HEK293 (cell line): ENCODE results near the gene UNC45B.

Experiments used
- KLF7 ChIP-seq: fragments of 450-650 bp; formaldehyde crosslinking; IDR thresholded peaks from 2 replicates; pipeline ENCODE4 v1.5.1; 2016; ENCODE audit warnings: missing biosample characterization, missing genetic modification characterization, borderline replicate concordance
- KLF8 ChIP-seq: fragments of 450-650 bp; formaldehyde crosslinking; IDR thresholded peaks from 2 replicates; pipeline ENCODE4 v1.5.1; 2016; ENCODE audit warnings: missing biosample characterization, missing genetic modification characterization
- ZEB2 ChIP-seq: fragments of 450-650 bp; formaldehyde crosslinking; IDR thresholded peaks from 2 replicates; pipeline ENCODE4 v1.5.1; 2016; ENCODE audit warnings: missing biosample characterization, missing genetic modification characterization
- ZFP69B ChIP-seq: fragments of 450-650 bp; formaldehyde crosslinking; IDR thresholded peaks from 2 replicates; pipeline ENCODE4 v1.5.1; 2016; ENCODE audit warnings: missing biosample characterization, missing genetic modification characterization
- ZNF114 ChIP-seq: fragments of 450-650 bp; formaldehyde crosslinking; IDR thresholded peaks from 2 replicates; pipeline ENCODE4 v1.5.0; 2017; ENCODE audit warnings: missing biosample characterization, missing genetic modification characterization
- ZNF175 ChIP-seq: fragments of 450-650 bp; formaldehyde crosslinking; IDR thresholded peaks from 2 replicates; pipeline ENCODE4 v1.5.1; 2016; ENCODE audit warnings: missing biosample characterization, missing genetic modification characterization
- ZNF23 ChIP-seq: fragments of 450-650 bp; formaldehyde crosslinking; IDR thresholded peaks from 2 replicates; pipeline ENCODE4 v1.5.1; 2016; ENCODE audit warnings: missing biosample characterization, missing genetic modification characterization, borderline replicate concordance
- ZNF324 ChIP-seq: fragments of 450-650 bp; formaldehyde crosslinking; IDR thresholded peaks from 2 replicates; pipeline ENCODE4 v1.5.1; 2016; ENCODE audit warnings: missing biosample characterization, missing genetic modification characterization
- ZNF335 ChIP-seq: fragments of 450-650 bp; formaldehyde crosslinking; conservative IDR thresholded peaks from 2 replicates; pipeline ENCODE4 v1.5.1; 2016; ENCODE audit warnings: missing biosample characterization, missing genetic modification characterization
- ZNF366 ChIP-seq: fragments of 450-650 bp; formaldehyde crosslinking; conservative IDR thresholded peaks from 2 replicates; pipeline ENCODE4 v1.5.1; 2016; ENCODE audit warnings: missing biosample characterization, missing genetic modification characterization
- ZNF423 ChIP-seq: fragments of 450-650 bp; formaldehyde crosslinking; IDR thresholded peaks from 2 replicates; pipeline ENCODE4 v1.5.1; 2016; ENCODE audit warnings: missing biosample characterization, missing genetic modification characterization
- ZNF558 ChIP-seq: fragments of 450-650 bp; formaldehyde crosslinking; IDR thresholded peaks from 2 replicates; pipeline ENCODE4 v1.5.1; 2016; ENCODE audit warnings: missing biosample characterization, missing genetic modification characterization
- ZNF600 ChIP-seq: fragments of 450-650 bp; formaldehyde crosslinking; IDR thresholded peaks from 2 replicates; pipeline ENCODE4 v1.5.1; 2016; ENCODE audit warnings: missing biosample characterization, missing genetic modification characterization
- ZNF658 ChIP-seq: fragments of 450-650 bp; formaldehyde crosslinking; IDR thresholded peaks from 2 replicates; pipeline ENCODE4; 2016; ENCODE audit warnings: missing biosample characterization, missing genetic modification characterization
- ZNF660 ChIP-seq: fragments of 450-650 bp; IDR thresholded peaks from 2 replicates; pipeline ENCODE4 v1.5.1; 2018; ENCODE audit warnings: missing biosample characterization, mild to moderate bottlenecking, missing genetic modification characterization
- ZNF777 ChIP-seq: fragments of 450-650 bp; formaldehyde crosslinking; IDR thresholded peaks from 2 replicates; pipeline ENCODE4 v1.5.1; 2017; ENCODE audit warnings: missing biosample characterization, missing genetic modification characterization, borderline replicate concordance
- ZNF792 ChIP-seq: fragments of 450-650 bp; formaldehyde crosslinking; IDR thresholded peaks from 2 replicates; pipeline ENCODE4 v1.5.1; 2016; ENCODE audit warnings: missing biosample characterization, missing genetic modification characterization
- ZNF837 ChIP-seq: fragments of 450-650 bp; formaldehyde crosslinking; IDR thresholded peaks from 2 replicates; pipeline ENCODE4 v1.5.1; 2016; ENCODE audit warnings: missing biosample characterization, missing genetic modification characterization
- TF ChIP-seq, protein P1 (sequence below): fragments of 450-650 bp; formaldehyde crosslinking; IDR thresholded peaks from 2 replicates; pipeline ENCODE4 v1.5.1; 2016; ENCODE audit warnings: missing biosample characterization, missing genetic modification characterization, borderline replicate concordance
- TF ChIP-seq, protein P2 (sequence below): fragments of 450-650 bp; formaldehyde crosslinking; conservative IDR thresholded peaks from 2 replicates; pipeline ENCODE4 v1.5.1; 2016; ENCODE audit warnings: low read depth, missing biosample characterization, missing genetic modification characterization
- TF ChIP-seq, protein P3 (sequence below): fragments of 450-650 bp; formaldehyde crosslinking; IDR thresholded peaks from 2 replicates; pipeline ENCODE4 v1.5.1; 2016; ENCODE audit warnings: missing biosample characterization, missing genetic modification characterization
- TF ChIP-seq, protein P4 (sequence below): fragments of 450-650 bp; formaldehyde crosslinking; IDR thresholded peaks from 2 replicates; pipeline ENCODE4 v1.5.1; 2016; ENCODE audit warnings: missing biosample characterization, missing genetic modification characterization
- TF ChIP-seq, protein P5 (sequence below): fragments of 450-650 bp; formaldehyde crosslinking; IDR thresholded peaks from 2 replicates; pipeline ENCODE4 v1.5.1; 2017; ENCODE audit warnings: missing biosample characterization, missing genetic modification characterization
- TF ChIP-seq, protein P6 (sequence below): fragments of 450-650 bp; formaldehyde crosslinking; IDR thresholded peaks from 2 replicates; pipeline ENCODE4 v1.5.1; 2016; ENCODE audit warnings: missing biosample characterization, missing genetic modification characterization

Gene UNC45B

DNA sequence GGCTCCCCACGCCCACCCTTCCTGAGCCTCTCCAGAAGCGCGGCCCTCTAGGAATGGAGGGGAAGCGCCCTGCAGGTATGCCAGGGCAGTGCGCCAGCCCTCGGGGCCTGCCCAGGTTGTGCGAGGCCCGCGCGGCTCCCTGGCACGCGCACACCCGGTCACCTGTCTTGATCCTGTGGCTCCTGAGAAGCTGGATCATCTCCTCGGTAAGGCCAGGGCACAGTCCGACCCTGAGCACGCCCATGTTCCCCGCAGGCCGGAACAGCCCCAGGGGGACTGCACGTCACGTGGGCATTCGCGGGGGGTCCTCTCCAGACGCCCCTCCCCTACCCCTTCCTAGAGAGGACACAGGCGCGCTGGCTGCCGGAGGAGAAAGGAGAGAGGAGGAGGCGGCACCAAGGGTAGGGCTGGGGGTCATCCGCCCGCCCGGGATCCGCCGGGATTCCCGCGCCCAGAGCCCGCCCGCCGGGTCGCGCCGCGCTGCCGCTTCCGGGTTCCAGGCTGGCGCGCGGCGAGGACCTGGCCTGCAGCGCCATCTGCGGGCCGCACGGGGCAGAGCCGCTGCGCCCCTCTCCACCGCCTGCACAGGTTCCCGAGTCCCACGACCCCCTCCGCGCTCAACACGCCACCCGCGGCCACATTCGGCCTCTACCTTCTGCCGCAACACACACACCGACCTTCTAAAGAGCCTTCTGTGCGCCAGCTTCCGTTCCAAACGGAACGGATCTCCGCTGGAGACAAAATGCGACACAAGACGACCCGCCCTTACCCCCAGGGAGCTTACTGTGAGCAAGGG lies 28.0 kb upstream of the UNC45B start, which contains the start of gene RAD51D (continued):
- TF ChIP-seq ZNF366 (tag by site-specific recombination) (no peak), ZNF837 (no peak), ZNF23 (tag by site-specific recombination) (no peak), ZNF175 (tag by site-specific recombination) (no peak), ZNF335 (tag by site-specific recombination) (peak; percentile 94), ZNF324 (tag by site-specific recombination) (no peak), ZFP69B (tag by site-specific recombination) (0 out of 2 replicates have a peak, but pooled peaks have one; percentile 23), ZNF658 (tag by site-specific recombination) (no peak), ZNF600 (tag by site-specific recombination) (peak; percentile 56; the same call in 1 of the 2 replicates), ZNF558 (tag by site-specific recombination) (no peak), ZNF423 (tag by site-specific recombination) (peak; percentile 80), KLF7 (tag by site-specific recombination) (peak; percentile 63), ZNF114 (tag by site-specific recombination) (no peak), ZEB2 (tag by site-specific recombination) (peak; percentile 83; the same call in 1 of the 2 replicates), ZNF792 (tag by site-specific recombination) (no peak), ZNF777 (tag by site-specific recombination) (no peak), KLF8 (tag by site-specific recombination) (peak; percentile 90), ZNF660 (tag by site-specific recombination) (peak; percentile 89)
- TF ChIP-seq, protein P1, sequence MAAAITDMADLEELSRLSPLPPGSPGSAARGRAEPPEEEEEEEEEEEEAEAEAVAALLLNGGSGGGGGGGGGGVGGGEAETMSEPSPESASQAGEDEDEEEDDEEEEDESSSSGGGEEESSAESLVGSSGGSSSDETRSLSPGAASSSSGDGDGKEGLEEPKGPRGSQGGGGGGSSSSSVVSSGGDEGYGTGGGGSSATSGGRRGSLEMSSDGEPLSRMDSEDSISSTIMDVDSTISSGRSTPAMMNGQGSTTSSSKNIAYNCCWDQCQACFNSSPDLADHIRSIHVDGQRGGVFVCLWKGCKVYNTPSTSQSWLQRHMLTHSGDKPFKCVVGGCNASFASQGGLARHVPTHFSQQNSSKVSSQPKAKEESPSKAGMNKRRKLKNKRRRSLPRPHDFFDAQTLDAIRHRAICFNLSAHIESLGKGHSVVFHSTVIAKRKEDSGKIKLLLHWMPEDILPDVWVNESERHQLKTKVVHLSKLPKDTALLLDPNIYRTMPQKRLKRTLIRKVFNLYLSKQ (tag by site-specific recombination): no peak
- TF ChIP-seq, protein P2, sequence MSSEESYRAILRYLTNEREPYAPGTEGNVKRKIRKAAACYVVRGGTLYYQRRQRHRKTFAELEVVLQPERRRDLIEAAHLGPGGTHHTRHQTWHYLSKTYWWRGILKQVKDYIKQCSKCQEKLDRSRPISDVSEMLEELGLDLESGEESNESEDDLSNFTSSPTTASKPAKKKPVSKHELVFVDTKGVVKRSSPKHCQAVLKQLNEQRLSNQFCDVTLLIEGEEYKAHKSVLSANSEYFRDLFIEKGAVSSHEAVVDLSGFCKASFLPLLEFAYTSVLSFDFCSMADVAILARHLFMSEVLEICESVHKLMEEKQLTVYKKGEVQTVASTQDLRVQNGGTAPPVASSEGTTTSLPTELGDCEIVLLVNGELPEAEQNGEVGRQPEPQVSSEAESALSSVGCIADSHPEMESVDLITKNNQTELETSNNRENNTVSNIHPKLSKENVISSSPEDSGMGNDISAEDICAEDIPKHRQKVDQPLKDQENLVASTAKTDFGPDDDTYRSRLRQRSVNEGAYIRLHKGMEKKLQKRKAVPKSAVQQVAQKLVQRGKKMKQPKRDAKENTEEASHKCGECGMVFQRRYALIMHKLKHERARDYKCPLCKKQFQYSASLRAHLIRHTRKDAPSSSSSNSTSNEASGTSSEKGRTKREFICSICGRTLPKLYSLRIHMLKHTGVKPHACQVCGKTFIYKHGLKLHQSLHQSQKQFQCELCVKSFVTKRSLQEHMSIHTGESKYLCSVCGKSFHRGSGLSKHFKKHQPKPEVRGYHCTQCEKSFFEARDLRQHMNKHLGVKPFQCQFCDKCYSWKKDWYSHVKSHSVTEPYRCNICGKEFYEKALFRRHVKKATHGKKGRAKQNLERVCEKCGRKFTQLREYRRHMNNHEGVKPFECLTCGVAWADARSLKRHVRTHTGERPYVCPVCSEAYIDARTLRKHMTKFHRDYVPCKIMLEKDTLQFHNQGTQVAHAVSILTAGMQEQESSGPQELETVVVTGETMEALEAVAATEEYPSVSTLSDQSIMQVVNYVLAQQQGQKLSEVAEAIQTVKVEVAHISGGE (tag by site-specific recombination): peak; percentile 54
- TF ChIP-seq, protein P3, sequence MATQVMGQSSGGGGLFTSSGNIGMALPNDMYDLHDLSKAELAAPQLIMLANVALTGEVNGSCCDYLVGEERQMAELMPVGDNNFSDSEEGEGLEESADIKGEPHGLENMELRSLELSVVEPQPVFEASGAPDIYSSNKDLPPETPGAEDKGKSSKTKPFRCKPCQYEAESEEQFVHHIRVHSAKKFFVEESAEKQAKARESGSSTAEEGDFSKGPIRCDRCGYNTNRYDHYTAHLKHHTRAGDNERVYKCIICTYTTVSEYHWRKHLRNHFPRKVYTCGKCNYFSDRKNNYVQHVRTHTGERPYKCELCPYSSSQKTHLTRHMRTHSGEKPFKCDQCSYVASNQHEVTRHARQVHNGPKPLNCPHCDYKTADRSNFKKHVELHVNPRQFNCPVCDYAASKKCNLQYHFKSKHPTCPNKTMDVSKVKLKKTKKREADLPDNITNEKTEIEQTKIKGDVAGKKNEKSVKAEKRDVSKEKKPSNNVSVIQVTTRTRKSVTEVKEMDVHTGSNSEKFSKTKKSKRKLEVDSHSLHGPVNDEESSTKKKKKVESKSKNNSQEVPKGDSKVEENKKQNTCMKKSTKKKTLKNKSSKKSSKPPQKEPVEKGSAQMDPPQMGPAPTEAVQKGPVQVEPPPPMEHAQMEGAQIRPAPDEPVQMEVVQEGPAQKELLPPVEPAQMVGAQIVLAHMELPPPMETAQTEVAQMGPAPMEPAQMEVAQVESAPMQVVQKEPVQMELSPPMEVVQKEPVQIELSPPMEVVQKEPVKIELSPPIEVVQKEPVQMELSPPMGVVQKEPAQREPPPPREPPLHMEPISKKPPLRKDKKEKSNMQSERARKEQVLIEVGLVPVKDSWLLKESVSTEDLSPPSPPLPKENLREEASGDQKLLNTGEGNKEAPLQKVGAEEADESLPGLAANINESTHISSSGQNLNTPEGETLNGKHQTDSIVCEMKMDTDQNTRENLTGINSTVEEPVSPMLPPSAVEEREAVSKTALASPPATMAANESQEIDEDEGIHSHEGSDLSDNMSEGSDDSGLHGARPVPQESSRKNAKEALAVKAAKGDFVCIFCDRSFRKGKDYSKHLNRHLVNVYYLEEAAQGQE (tag by site-specific recombination): 0 out of 2 replicates have a peak, but pooled peaks have one; percentile 18
- TF ChIP-seq, protein P4, sequence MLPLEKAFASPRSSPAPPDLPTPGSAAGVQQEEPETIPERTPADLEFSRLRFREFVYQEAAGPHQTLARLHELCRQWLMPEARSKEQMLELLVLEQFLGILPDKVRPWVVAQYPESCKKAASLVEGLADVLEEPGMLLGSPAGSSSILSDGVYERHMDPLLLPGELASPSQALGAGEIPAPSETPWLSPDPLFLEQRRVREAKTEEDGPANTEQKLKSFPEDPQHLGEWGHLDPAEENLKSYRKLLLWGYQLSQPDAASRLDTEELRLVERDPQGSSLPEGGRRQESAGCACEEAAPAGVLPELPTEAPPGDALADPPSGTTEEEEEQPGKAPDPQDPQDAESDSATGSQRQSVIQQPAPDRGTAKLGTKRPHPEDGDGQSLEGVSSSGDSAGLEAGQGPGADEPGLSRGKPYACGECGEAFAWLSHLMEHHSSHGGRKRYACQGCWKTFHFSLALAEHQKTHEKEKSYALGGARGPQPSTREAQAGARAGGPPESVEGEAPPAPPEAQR (tag by site-specific recombination): no peak
- TF ChIP-seq, protein P5, sequence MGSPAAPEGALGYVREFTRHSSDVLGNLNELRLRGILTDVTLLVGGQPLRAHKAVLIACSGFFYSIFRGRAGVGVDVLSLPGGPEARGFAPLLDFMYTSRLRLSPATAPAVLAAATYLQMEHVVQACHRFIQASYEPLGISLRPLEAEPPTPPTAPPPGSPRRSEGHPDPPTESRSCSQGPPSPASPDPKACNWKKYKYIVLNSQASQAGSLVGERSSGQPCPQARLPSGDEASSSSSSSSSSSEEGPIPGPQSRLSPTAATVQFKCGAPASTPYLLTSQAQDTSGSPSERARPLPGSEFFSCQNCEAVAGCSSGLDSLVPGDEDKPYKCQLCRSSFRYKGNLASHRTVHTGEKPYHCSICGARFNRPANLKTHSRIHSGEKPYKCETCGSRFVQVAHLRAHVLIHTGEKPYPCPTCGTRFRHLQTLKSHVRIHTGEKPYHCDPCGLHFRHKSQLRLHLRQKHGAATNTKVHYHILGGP: peak; percentile 74
- TF ChIP-seq, protein P6, sequence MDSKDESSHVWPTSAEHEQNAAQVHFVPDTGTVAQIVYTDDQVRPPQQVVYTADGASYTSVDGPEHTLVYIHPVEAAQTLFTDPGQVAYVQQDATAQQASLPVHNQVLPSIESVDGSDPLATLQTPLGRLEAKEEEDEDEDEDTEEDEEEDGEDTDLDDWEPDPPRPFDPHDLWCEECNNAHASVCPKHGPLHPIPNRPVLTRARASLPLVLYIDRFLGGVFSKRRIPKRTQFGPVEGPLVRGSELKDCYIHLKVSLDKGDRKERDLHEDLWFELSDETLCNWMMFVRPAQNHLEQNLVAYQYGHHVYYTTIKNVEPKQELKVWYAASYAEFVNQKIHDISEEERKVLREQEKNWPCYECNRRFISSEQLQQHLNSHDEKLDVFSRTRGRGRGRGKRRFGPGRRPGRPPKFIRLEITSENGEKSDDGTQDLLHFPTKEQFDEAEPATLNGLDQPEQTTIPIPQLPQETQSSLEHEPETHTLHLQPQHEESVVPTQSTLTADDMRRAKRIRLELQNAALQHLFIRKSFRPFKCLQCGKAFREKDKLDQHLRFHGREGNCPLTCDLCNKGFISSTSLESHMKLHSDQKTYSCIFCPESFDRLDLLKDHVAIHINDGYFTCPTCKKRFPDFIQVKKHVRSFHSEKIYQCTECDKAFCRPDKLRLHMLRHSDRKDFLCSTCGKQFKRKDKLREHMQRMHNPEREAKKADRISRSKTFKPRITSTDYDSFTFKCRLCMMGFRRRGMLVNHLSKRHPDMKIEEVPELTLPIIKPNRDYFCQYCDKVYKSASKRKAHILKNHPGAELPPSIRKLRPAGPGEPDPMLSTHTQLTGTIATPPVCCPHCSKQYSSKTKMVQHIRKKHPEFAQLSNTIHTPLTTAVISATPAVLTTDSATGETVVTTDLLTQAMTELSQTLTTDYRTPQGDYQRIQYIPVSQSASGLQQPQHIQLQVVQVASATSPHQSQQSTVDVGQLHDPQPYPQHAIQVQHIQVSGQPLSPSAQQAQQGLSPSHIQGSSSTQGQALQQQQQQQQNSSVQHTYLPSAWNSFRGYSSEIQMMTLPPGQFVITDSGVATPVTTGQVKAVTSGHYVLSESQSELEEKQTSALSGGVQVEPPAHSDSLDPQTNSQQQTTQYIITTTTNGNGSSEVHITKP (tag by site-specific recombination): peak; percentile 51; the same call in 1 of the 2 replicates
